GM08714 (cell line): ENCODE measurements around the gene SOX4.
A peak's percentile ranks its signal among the peaks of the same experiment; 100 is the strongest.

Experiments
- H3K4me3 ChIP-seq: fragments of 200-500 bp; sonication (Bioruptor generic); 2 replicates; pipeline ENCODE4 v1.5.1; 2014; ENCODE audit warnings: mild to moderate bottlenecking, low read length, inconsistent platforms
- ZNF274 ChIP-seq: IDR thresholded peaks from 2 replicates; pipeline ENCODE4 v1.6.1; 2012; ENCODE audit warnings: mild to moderate bottlenecking, low read depth, low read length

Gene SOX4

GRCh38 chr6:21588481-21589351, 4.8 kb upstream of the SOX4 start:
- TF ChIP-seq ZNF274 = no peak
- H3K4me3 ChIP-seq = peak overlapping the region; percentile 73

GRCh38 chr6:21589352-21590345, 3.9 kb upstream of the SOX4 start:
- peak overlapping the region; percentile 73 for H3K4me3 ChIP-seq
- no peak for TF ChIP-seq ZNF274

- TF ChIP-seq ZNF274 = no peak
- no peak overlapping the region for H3K4me3 ChIP-seq
Observed at GRCh38 chr6:21590346-21590745, 3.2 kb upstream of the SOX4 start.

- no peak for TF ChIP-seq ZNF274
- no peak overlapping the region for H3K4me3 ChIP-seq
Observed at GRCh38 chr6:21591446-21591845, 2.1 kb upstream of the SOX4 start.

- H3K4me3 ChIP-seq = peak overlapping the region; percentile 37; the same call in 1 of the 2 replicates
Observed at GRCh38 chr6:21592953-21593352, 598 bp upstream of the SOX4 start.

GRCh38 chr6:21593927-21594415, 420 bp downstream of the SOX4 start:
- peak overlapping the region; percentile 80 for H3K4me3 ChIP-seq
- TF ChIP-seq ZNF274 = no peak

More at GRCh38 chr6:21592953-21593352, 598 bp upstream of the SOX4 start:
- no peak for TF ChIP-seq ZNF274

- no peak for TF ChIP-seq ZNF274
Observed at GRCh38 chr6:21594416-21595281, 1.1 kb downstream of the SOX4 start.

GRCh38 chr6:21595285-21596144, 2.0 kb downstream of the SOX4 start:
- H3K4me3 ChIP-seq = peak overlapping the region; percentile 80
- no peak for TF ChIP-seq ZNF274

More at GRCh38 chr6:21594416-21595281, 1.1 kb downstream of the SOX4 start:
- peak overlapping the region; percentile 80 for H3K4me3 ChIP-seq

GRCh38 chr6:21596145-21596948, 2.8 kb downstream of the SOX4 start:
- H3K4me3 ChIP-seq = peak overlapping the region; percentile 80
- no peak for TF ChIP-seq ZNF274

- no peak for TF ChIP-seq ZNF274
- H3K4me3 ChIP-seq = peak overlapping the region; percentile 80
Observed at GRCh38 chr6:21596949-21597682, 3.6 kb downstream of the SOX4 start.
